Stimulated activated CD4-positive, alpha-beta T cell treated with anti-CD3 and anti-CD28 coated beads, TNF-alpha, amount 100 ng/mL, for 24 hours (primary cell): Measurements from ENCODE around the gene NDST1.
A peak's percentile ranks its signal among the peaks of the same experiment; 100 is the strongest.

Experiments used
- DNase-seq, 3 experiments: peaks; one replicate each; pipeline ENCODE4 v3.0.0-alpha.2; 2020; ENCODE audit warnings: low read depth in 3 of 3

NDST1 gene

DNA sequence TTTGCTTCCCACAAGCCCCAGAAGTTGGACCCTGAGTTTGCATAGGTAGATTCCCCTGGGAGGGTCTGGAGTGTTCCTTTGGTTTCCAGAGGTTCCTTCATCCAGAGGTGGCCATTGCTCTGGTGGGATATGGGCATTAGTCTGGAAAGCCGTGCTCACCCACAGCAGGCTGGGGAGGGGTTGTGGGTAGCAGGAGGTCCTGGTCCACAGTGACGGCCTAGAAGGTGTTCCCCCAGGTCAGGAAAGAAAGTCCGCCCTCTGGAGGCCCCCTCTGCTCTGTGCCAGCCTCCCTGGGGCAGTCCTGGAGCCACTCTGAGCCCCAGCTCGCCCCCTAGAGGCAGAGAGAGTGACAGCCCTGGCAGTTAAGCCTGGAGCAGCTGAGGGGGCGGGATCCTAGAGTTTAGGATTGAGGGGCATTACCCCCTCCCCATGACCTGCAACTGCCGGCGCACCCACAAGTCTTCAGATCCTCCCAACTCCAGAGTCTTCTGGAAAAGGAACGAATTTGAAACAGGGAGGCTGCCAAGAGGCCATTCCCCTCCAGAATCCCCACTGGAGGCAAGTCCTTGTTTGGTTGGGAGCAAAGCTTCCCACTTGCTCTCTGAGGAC is 36.8 kb downstream of the NDST1 start:
- peak; percentile 24 to 64 (median 29) for DNase-seq

DNA sequence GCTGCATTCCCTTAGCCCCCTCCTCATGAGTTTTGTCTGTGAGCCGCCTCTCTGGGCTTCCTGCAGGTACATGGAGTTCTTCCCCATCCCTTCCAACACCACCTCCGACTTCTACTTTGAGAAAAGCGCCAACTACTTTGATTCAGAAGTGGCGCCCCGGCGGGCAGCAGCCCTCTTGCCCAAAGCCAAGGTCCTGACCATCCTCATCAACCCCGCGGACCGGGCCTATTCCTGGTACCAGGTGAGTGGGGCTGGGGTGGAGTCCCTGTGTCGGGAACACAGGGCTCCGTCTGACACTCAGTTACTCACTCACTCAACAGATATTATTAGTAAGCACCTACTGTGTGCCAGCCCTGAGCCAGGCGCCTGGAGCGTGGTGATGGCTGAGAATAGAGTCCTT is 37.3 kb downstream of the NDST1 start:
- DNase-seq = no peak

DNA sequence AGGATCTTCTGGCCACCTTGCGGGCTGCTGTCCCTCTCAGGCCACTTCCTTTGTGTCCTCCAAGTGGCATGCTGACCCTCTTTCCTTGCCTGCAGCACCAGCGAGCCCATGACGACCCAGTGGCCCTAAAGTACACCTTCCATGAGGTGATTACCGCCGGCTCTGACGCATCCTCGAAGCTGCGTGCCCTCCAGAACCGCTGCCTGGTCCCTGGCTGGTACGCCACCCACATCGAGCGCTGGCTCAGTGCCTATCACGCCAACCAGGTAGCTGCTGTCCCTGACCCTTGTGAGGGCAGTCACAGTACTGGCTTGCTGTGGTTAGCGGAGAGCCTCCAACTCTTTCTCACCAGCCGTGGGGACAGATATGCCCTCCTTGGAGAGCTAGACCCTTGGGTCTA is 40.2 kb downstream of the NDST1 start:
- no peak for DNase-seq

DNA sequence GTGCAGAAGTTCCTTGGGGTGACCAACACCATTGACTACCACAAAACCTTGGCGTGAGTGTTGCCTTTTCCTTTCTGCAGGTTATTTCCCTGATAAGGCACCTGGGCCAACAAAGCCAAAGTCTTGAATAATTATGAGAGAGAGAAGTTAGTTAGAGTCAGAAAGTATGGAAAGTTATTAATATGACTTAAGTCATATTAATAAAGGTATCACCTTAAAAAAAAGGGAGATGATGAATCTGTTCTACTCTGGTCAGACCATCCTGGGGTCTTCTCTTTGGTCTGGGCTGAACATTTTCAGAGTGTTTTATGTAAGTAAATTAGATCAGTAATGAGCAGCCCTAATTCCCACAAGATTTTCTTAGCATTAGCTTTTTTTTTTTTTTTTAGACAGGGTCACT is 41.8 kb downstream of the NDST1 start:
- DNase-seq = no peak

DNA sequence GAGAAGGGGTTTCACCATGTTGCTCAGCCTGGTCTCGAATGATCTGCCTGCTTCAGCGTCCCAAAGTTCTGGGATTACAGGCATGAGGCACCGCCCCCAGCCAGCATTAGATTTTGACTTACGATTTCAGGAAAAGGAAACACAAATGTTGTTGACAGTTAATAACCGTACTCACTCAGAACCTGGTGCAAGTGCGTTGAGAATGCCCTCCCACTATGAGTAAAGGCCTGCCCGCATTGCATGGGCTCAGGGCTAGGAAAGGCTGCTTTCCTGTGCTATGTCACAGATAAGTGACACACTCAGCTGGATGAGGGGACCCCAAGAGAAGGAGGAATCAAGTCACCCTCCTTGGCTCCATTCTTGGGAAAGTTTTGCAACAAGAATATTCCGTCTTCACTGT is 42.4 kb downstream of the NDST1 start:
- no peak for DNase-seq

DNA sequence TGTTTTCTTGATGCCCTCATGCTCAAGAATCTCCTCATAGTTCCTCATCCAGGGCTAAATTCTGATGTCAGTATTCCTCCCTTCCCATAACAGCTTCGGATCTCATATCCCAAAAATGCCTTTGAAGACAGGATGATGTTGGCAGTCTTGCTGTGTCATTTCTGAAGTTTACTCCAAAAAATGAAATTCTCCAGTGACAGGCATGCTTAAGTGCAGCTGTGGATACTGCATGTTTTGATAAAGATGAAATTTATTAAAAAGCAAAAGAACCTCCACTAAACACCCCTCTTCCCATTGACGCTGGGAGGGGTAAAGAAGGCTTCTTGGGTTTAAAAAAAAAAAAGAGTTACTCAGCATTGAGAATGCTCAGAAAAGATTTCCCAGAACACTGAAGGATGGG is 43.1 kb downstream of the NDST1 start:
- no peak for DNase-seq

DNA sequence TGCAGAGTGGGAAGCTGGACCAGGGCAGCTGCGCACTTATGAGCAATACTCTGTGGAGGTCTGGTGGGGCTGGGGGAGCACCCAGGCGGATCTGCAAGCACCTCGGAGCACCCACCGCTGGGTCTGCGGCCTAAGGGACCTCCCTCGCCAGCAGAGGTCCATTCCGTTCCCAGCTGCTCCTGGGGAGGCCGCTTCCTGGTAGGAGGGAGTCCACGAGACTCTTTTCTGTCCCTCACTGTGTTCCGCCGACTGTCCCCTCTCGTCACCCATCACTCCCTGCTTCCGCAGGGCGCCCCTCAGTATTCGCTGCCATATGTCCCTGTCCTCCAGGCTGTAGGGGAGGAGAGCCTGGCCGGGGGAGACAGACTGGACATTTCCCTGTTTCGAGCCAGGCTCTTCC is 45.5 kb downstream of the NDST1 start:
- DNase-seq = no peak

DNA sequence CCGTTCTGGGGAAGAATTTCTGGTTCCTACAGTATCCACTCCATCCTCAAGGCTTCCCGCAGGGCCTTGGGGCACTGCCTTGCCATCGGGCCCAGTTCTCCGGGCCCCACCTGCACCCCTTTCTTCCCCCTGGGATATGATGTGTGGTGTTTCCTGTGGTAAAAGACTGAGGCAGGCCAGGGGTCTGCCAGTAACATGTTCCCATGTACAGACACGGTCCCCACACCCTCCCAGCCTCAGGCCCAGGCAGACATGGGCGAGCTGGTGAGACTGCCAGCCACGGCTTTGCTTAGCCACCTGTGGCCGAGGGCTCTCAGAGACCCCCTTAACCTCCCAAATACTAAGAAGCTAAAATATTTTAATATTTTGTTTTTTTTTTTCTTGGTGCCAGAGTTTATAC is 46.0 kb downstream of the NDST1 start:
- no peak for DNase-seq

DNA sequence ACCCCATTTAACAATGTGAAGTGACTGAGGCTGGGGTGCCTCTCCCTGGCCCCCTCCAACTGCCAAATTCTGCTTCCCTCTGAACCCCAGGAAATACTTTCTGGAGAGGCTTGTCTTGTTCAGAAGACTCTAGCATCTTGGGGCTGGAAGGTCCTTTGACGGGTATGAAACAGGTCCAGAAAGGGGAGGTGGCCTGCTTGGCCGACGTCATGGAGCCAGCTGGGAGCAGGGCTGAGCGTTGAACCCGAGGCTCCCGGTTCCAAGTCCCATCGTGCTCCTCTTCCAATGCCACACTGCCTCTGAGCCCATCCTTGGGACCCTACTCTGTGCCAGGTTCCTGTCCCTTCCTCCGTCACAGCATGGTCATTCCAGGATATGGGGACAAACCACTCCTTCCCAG is 46.9 kb downstream of the NDST1 start:
- DNase-seq = no peak

DNA sequence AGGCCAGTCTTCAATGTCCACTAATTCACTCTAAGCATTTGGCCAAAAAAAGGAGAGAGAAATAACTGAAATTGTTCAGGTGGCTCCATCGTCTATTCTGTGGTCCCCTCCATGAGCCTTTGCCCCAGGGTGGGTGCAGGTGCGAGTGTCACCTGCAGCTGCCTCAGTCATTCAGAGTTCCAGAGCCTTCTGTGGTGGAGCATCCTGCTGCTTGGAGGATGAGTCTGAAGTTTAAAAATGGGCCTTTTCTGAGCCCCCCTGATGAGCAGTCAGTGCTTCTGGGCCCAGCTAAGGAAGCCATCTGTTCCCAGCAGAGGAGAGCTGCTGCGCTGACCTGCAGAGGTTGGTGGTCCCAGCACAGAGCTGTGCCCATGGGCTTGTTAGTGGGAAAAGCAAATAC is 48.2 kb downstream of the NDST1 start:
- DNase-seq = no peak

DNA sequence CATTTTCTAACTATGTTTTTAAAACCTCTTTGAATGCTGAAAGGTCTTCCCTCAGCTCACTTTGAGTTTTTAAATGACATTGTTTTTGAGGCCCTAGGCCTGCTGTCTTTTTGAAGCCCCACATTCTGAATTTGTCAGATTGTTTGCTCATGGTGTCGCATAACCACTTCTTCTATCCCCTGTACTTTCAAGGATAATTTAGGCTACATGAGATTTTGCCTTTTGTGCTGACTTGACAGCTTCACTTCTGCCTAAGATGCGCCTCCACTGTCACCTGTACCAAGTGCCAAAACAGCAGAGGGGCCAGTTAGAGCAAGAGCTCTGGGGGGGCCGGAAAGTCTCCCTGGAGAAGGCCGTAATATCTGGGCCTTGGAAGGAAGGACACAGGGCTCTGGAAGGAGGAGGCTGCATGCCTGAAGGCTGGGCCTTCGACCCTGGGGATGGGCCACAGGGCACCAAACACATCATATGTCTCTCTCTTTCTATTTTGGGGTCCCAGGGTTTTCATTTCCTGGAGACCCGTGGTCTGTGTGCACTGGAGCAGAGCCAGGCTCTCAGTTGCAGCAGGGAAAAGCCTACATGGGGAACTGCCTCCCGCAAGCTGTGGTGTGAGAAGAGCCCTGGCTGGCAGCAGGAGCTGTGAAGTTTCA is 49.1 kb downstream of the NDST1 start:
- DNase-seq = no peak

DNA sequence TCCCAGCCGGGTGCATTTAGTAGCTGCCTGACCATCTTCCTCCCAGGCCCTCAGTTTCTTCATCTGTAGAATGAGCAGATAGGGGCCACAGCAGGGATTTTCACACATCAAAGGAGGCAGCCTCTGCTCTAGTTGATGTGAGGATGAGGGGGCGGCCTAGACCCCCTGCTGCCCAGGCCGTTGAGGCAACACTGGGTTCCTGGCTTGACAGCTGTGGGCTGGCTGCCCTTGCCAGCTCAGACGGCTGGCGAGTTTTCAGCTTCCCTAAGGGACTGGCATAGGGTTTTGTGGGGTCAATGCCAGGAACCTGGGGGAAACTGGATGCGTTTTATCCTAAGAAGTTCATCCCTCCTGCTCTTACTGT is 49.6 kb downstream of the NDST1 start:
- DNase-seq = no peak

DNA sequence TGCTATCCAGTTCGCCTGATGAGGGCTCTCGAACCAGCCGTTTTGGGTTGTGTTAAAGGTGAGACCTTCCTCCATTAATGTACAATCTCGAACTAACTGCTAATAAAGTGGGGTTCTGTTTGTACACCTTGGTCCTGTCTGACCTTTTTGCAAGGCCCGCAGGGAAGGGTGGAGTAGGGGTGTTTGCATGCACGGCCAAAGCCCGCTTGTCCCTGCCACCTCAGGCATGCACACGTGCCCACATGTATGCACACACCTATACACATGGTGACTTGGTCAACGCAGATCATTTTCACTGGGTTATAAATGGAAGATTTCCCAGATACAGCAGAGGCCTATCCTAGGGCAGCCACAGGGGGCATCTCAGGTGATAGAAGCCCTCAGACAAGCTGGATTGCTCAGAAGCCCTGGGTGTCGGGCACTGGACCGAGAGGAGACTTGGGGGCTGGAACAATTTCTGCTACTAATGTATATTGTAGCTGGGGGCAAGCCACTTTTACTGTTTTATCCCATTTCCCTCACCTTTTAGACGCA is 50.2 kb downstream of the NDST1 start:
- no peak for DNase-seq

DNA sequence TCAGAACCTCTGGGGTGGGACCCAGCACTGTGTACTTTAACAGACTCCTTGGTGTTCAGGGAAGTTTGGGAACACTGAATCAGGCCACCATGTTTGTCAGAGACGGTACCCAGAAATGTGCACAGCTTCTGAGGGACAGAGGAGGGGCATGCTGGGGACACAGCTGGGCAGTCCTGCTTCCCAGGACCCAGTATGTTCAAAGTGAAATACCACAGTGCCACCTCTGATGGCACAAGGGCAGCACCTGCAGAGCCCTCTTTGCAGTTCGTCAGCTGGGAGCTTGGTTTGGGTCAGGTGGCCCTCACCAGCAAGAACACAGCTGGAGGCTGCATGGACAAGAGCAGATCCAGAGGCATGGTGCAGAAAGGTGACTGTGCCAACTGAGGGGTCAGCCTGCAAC is 51.2 kb downstream of the NDST1 start:
- DNase-seq = no peak

DNA sequence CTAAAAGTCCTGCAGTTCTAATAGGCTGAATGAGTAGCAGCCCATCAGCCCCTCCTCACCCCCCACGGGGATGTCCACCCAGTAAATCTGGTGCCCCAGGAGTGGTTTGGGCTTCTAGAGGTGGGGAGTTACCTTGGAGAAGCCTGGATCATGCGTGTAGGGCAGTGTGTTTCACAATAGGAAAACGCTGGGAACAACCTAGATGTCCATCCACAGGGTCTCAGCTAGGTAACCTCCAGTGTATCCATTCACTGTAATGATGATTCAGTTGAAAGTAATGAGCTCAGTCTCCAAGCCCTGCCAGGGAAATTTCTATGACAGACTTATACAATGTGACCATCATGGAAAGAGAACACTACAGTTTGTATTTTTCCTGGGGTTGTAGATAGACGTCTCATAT is 51.8 kb downstream of the NDST1 start:
- no peak for DNase-seq

DNA sequence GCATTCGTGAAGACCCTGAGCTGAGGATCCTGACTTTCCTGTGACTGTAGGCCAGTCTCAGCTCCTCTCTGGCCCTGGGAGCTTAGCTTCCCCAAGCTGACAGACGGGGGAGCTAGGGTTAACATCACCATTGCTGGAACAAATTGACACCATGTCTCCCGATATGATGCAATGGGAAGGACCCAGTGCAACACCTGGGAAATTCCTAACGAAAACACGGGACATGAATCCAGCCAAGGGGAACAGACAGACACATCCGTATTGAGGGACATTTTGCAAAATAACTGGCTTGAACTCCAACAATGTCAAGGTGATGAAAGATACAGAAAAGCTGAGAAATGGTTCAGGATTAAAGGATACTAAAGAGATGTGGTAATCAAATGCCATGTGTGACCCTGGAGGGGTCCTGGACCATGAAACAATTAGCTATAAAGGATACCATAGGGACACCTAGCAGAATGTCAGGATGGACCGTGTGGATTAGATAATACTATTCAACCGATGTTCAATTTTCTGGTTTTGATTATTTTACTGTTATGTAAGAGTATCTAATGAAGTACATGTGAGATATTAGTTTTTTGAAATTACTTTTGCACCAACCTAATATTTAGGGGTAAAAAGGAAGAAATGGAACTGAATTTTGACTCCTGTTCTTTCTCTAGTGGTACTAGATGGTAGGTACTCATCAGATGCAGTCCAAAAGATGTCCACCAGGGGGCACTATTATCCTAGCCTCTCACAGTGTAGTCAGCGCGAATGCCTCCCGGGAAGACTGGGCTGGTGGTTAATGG is 52.7 kb downstream of the NDST1 start:
- peak; percentile 74 to 90 (median 76) for DNase-seq

DNA sequence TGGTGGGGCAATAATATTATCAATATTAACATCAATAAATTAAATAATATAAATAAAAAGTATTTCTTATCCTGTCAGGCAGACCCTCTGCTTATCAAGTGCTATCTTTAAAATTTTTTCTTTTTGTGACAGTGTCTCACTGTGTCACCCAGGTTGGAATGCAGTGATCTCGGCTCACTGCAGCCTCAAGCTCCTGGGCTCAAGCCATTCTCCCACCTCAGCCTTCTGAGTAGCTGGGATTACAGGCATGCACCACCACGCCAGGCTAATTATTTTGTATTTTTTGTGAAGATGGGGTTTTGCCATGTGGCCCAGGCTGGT is 53.2 kb downstream of the NDST1 start:
- DNase-seq = no peak

DNA sequence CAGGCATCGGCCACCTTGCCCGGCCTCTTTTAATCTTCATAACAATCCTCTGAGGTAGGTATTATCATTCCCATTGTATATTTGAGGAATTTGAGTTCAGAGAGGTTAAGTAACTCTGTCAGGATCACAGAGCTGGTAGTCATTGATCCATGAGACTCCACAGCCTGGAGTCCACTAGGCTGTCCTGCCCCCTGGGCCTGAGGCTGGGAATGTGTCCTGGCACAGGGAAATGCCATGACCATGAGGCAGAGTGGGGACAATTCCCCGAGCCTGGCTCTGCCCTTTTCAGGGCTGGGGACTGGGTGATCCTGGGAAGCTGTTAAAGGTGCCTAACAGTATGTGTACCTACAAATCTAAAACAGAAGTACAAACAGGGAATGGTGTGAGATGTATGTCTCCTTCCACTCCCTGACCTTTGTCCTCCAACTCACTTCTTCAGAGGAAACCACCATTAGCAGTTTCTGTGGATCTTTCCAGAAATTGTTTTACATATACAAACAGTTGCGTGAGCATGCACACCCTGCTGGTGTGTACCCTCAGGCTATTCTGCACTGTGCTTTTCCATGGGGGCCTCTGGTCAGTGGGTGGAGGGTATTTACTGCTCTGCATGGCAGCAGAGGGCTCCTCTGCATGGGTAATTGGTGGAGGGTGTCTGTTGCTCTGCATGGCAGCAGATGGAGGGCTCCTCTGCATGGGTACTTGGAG is 53.8 kb downstream of the NDST1 start:
- DNase-seq = no peak

DNA sequence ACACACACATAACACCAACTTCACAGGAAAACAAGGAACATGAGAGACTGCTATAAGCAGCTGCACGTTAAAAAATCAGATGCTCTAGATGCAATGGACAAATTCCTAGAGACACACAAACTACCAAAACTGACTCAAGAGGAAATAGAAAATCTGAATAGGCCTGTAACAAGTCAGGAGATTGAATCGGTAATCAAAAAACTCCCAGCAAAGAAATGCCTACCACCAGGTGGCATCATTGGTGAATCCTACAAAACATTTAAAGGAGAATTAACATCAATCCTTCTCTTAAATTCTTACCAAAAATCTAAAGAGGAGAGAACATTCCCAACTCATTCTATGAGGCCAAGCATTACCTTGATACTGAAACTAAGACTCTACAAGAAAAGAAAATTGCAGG is 54.9 kb downstream of the NDST1 start:
- DNase-seq = peak in 1 of 3 experiments; percentile 6

DNA sequence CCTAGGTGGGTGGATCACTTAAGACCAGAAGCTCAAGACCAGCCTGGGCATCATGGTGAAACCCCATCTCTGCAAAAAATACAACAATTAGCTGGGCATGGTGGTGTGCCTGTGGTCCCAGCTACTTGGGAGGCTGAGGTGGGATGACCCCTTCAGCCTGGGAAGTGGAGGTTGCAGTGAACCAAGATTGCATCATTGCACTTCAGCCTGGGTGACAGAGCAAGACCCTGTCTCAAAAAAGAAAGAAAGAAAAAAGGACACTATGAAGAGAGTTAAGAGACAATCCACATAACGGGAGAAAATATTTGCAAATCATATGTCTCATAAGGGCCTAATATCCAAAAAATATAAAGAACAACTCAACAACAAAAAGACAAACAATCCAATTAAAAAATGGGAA is 57.9 kb downstream of the NDST1 start:
- DNase-seq = no peak

DNA sequence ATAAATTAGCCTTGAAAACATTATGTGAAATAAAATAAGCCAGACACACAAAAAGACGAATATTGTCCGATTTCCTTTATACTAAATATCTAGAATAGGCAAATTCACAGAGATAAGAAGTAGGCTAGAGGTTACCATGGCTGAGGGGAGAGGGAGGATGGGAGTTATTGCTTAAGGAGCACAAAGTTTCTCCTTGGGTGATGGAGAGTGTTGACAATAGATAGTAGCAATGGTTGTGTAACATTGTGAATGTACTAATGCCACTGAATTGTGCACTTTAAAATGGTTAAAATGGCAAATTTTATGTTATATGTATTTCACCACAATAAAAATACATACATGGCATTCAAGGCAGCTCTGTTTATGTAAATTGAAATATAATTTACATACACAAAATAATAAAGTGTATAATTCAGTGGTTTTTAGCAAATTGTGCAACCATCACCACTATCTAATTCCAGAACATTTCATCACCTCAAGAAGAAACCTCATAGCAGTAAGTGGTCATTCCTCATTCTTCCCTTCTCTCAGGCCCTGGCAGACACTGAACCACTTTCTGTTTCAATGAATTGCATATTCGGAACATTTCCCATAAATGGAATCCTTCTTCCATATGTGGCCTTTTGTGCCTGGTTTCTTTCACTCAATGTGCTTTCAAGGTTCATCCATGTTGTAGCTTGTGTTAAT is 59.2 kb downstream of the NDST1 start:
- DNase-seq = no peak

DNA sequence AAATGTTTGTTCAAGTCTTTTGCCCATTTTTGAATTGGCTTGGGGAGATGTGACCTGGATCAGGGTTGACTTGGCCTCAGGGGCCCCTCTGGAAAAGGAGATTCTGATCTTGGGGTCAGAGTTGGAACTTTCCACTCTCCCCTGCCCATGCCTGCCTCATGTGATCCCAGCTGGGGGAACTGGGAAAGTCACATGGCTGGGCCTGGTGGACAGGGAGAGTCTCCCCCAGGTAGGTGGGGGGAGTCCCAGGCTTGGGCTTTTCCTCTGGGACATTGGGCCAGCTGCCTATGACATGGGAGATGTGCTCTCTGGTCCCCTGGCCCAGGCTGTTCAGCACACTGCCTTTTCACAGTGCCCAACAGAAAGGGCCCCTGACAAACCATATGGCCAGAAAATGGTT is 60.7 kb downstream of the NDST1 start:
- no peak for DNase-seq
